Rectal smooth muscle tissue (tissue), 1 donor: Measurements from ENCODE around the gene HTRA3.

Source experiments
- H3K27ac ChIP-seq: one replicate; pipeline ENCODE4 v1.7.0; 2013; ENCODE audit warnings: low read depth, low read length, inconsistent platforms
- H3K27me3 ChIP-seq: one replicate; pipeline ENCODE4 v1.7.0; 2013; ENCODE audit warnings: low read length; ENCODE audit not compliant: control insufficient read depth, insufficient read depth
- H3K36me3 ChIP-seq: one replicate; pipeline ENCODE4 v1.7.0; 2013; ENCODE audit warnings: low read length; ENCODE audit not compliant: control insufficient read depth, insufficient read depth
- H3K4me1 ChIP-seq: one replicate; pipeline ENCODE4 v1.7.0; 2013; ENCODE audit warnings: low read length; ENCODE audit not compliant: control insufficient read depth, insufficient read depth
- H3K4me3 ChIP-seq: one replicate; pipeline ENCODE4 v1.7.0; 2013; ENCODE audit warnings: low read length
- H3K9ac ChIP-seq: one replicate; pipeline ENCODE4 v1.7.0; 2013; ENCODE audit warnings: low read length

The HTRA3 gene

GRCh38 chr4:8312976-8313375 is 43.4 kb downstream of the HTRA3 start:
- Histone ChIP-seq H3K27me3 (no peaks in the 10 kb centered on the region), H3K36me3 (no peaks in the 10 kb centered on the region), H3K9ac (no peak overlapping the region)

GRCh38 chr4:8314691-8315255 is 45.2 kb downstream of the HTRA3 start:
- no peak overlapping the region for H3K27ac ChIP-seq
- H3K4me1 ChIP-seq: peaks cover 5% of the 10 kb centered on the region
- H3K4me3 ChIP-seq: no peak overlapping the region
- no peak overlapping the region for H3K9ac ChIP-seq
- no peaks in the 10 kb centered on the region for H3K27me3 ChIP-seq
- H3K36me3 ChIP-seq: no peaks in the 10 kb centered on the region

More at GRCh38 chr4:8312976-8313375, 43.4 kb downstream of the HTRA3 start:
- no peak overlapping the region for H3K27ac ChIP-seq
- H3K4me1 ChIP-seq: peaks cover 11% of the 10 kb centered on the region
- no peak overlapping the region for H3K4me3 ChIP-seq

GRCh38 chr4:8315435-8316250 is 46.1 kb downstream of the HTRA3 start:
- Histone ChIP-seq H3K27me3 (no peaks in the 10 kb centered on the region), H3K36me3 (no peaks in the 10 kb centered on the region), H3K4me3 (no peak overlapping the region), H3K4me1 (peaks cover 12% of the 10 kb centered on the region), H3K27ac (no peak overlapping the region), H3K9ac (no peak overlapping the region)

DNA sequence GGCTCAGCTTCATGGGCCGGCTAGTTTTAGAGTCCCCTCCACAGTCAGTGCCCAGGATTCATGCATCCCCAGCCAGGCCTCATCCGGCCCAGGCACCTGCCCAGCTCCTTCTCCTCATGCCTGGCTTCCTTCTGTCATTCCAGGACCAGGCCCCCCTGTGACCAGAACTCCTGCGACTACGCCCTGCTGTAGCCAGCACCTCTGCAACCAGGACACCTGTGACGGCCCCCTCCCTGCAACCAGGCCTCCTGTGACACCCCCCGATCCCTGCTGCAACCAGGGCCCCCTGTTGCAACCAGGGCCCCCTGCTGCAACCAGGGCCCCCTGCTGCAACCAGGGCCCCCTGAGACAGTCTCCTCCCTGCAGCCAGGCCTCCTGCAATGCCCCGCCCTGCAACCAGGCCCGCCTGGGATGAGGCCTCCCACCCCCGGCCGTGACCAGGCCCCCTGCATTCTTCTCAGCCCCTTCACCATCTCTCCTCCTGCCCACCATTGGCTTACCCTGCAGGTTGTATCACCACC is 46.8 kb downstream of the HTRA3 start:
- H3K27ac ChIP-seq: no peak overlapping the region
- H3K4me3 ChIP-seq: no peak overlapping the region
- no peaks in the 10 kb centered on the region for H3K36me3 ChIP-seq
- no peaks in the 10 kb centered on the region for H3K27me3 ChIP-seq
- H3K9ac ChIP-seq: no peak overlapping the region
- peaks cover 12% of the 10 kb centered on the region for H3K4me1 ChIP-seq

GRCh38 chr4:8316911-8317351 is 47.4 kb downstream of the HTRA3 start:
- H3K4me1 ChIP-seq: peaks cover 12% of the 10 kb centered on the region
- H3K9ac ChIP-seq: no peak overlapping the region
- no peaks in the 10 kb centered on the region for H3K36me3 ChIP-seq
- no peak overlapping the region for H3K27ac ChIP-seq
- no peaks in the 10 kb centered on the region for H3K27me3 ChIP-seq
- H3K4me3 ChIP-seq: no peak overlapping the region

GRCh38 chr4:8317474-8317873 is 47.9 kb downstream of the HTRA3 start:
- Histone ChIP-seq H3K36me3 (no peaks in the 10 kb centered on the region), H3K4me3 (no peak overlapping the region), H3K9ac (no peak overlapping the region), H3K4me1 (peaks cover 12% of the 10 kb centered on the region), H3K27me3 (no peaks in the 10 kb centered on the region), H3K27ac (no peak overlapping the region)

- Histone ChIP-seq H3K4me1 (peaks cover 12% of the 10 kb centered on the region), H3K27me3 (no peaks in the 10 kb centered on the region), H3K4me3 (no peak overlapping the region), H3K36me3 (no peaks in the 10 kb centered on the region), H3K27ac (no peak overlapping the region), H3K9ac (no peak overlapping the region)
These were observed 49.0 kb downstream of the HTRA3 start for GRCh38 chr4:8318509-8318908.

DNA sequence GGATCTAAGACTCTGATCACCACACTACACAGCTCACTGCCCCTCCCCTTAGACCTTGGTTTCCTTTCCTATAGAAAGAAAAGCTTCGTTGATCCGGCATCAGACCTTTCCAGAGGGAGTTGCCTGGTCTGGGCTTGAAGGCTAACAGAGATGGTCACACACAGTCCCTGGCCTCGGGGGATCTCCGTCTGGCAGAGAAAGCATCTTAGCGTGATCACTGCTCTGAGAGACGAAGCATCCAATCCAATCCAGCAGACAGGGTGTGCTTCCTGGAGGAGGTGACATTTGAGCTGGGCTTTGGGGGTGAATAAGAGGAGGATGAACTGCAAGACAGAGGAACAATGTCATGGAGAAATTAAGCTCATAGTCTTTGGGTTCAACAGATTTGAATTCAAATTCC is 49.5 kb downstream of the HTRA3 start:
- no peaks in the 10 kb centered on the region for H3K27me3 ChIP-seq
- H3K27ac ChIP-seq: peak overlapping the region; percentile 70
- no peaks in the 10 kb centered on the region for H3K36me3 ChIP-seq
- no peak overlapping the region for H3K4me3 ChIP-seq
- peaks cover 12% of the 10 kb centered on the region for H3K4me1 ChIP-seq
- no peak overlapping the region for H3K9ac ChIP-seq

DNA sequence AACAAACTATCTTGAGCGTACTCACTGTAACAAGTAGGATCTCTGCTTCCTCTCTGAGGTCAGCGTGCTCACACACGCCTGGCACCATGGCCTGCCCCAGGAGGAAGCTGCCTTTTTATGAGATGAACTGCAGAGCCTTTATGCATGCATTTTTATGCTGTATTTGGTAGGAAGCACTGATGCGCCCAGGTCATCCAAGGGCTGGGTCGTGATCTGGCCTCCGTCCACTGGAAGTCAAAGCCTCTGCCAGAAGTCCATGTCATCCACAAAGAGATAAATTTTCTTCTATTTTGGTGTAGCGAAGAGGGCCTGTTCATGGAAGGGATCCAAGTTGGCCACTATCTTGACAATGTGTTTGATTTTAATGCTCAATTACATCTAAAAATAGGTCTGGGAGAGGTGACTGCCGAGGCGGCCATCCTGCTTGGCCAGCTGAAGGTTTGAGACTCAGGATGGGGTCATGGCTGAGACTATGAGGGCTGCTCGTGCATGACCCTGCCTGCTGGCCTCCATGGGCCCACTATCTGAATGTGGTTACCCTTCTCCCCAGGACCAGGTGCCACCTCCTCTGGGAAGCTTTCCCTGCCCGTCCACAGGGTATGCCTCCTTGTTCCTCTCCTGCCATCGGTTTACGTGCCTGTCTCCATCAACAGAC is 50.3 kb downstream of the HTRA3 start:
- peaks cover 12% of the 10 kb centered on the region for H3K4me1 ChIP-seq
- H3K36me3 ChIP-seq: no peaks in the 10 kb centered on the region
- no peak overlapping the region for H3K4me3 ChIP-seq
- no peak overlapping the region for H3K9ac ChIP-seq
- no peaks in the 10 kb centered on the region for H3K27me3 ChIP-seq
- H3K27ac ChIP-seq: peak overlapping the region; percentile 78

DNA sequence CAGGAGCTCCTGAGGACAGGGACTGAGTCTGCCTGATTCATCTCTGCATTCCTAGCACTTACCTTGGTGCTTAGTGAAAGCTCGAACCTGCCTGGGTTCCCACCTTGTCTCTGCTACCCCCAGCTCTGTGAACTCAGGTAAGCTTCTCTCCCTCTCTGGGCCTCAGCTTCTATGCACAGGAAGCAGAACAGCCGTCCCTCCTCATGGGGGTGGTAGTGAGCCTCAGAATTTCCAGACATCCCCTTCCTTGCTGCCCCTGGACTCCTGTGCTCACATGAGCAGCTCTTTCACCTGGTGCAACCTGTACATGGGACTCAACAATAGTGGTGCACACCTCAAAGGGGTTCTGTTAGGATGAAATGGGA is 50.8 kb downstream of the HTRA3 start:
- peaks cover 12% of the 10 kb centered on the region for H3K4me1 ChIP-seq
- H3K9ac ChIP-seq: no peak overlapping the region
- no peaks in the 10 kb centered on the region for H3K36me3 ChIP-seq
- no peaks in the 10 kb centered on the region for H3K27me3 ChIP-seq
- no peak overlapping the region for H3K4me3 ChIP-seq
- H3K27ac ChIP-seq: peak overlapping the region; percentile 78

- H3K4me3 ChIP-seq: no peak overlapping the region
- no peak overlapping the region for H3K9ac ChIP-seq
- no peaks in the 10 kb centered on the region for H3K36me3 ChIP-seq
- H3K4me1 ChIP-seq: peaks cover 8% of the 10 kb centered on the region
- no peaks in the 10 kb centered on the region for H3K27me3 ChIP-seq
- H3K27ac ChIP-seq: no peak overlapping the region
These were observed 51.7 kb downstream of the HTRA3 start for GRCh38 chr4:8321220-8321619.

DNA sequence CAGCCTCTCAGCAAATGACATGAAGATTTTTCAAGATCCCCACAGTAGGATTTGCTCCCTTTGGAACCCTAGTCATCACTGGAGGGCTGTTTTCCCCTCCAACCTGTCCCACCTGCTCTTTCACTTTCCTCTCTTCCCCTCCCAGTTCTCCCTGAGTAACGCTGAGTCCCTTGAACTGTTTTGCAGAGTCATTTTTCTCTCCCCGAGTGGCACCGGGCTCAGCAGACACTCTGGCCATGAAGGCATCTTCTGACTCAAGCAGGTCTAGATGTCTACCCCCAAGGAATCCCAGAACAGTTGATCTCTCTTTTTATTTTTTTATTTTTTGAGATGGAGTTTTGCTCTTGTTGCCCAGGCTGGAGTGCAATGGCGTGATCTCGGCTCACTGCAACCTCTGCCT is 52.2 kb downstream of the HTRA3 start:
- Histone ChIP-seq H3K27ac (no peak overlapping the region), H3K4me3 (no peak overlapping the region), H3K36me3 (no peaks in the 10 kb centered on the region), H3K9ac (no peak overlapping the region), H3K27me3 (no peaks in the 10 kb centered on the region), H3K4me1 (peaks cover 7% of the 10 kb centered on the region)
